Stimulated activated naive CD8-positive, alpha-beta T cell treated with anti-CD3 and anti-CD28 coated beads, Interleukin-15, Interleukin-2, amounts not matched to agents 100 ng/mL and 50 ng/mL, for 24 hours (primary cell): ENCODE measurements around the gene SLC2A6.
A peak's percentile ranks its signal among the peaks of the same experiment; 100 is the strongest.

Experiments used
- H3K27ac Mint-ChIP-seq: one replicate; pipeline ENCODE4 v1.8.0; 2021; ENCODE audit warnings: mild to moderate bottlenecking, mixed read lengths
- H3K27me3 Mint-ChIP-seq: one replicate; pipeline ENCODE4 v1.8.0; 2021; ENCODE audit warnings: mixed read lengths
- H3K36me3 Mint-ChIP-seq: one replicate; pipeline ENCODE4 v1.8.0; 2021; ENCODE audit warnings: low read depth, mixed read lengths
- H3K4me1 Mint-ChIP-seq: one replicate; pipeline ENCODE4 v1.8.0; 2021; ENCODE audit warnings: low read depth, mixed read lengths
- H3K4me3 Mint-ChIP-seq: one replicate; pipeline ENCODE4 v1.8.0; 2021; ENCODE audit warnings: mild to moderate bottlenecking, mixed read lengths
- H3K9me3 Mint-ChIP-seq: one replicate; pipeline ENCODE4 v1.8.0; 2021; ENCODE audit warnings: mixed read lengths

SLC2A6 gene

GRCh38 chr9:133477992-133478850 is 678 bp downstream of the SLC2A6 start:
- Mint-ChIP-seq H3K4me1 (peaks cover 9% of the 10 kb centered on the region), H3K9me3 (no peaks in the 10 kb centered on the region), H3K4me3 (peak overlapping the region; percentile 81), H3K36me3 (no peaks in the 10 kb centered on the region), H3K27ac (no peak overlapping the region), H3K27me3 (no peaks in the 10 kb centered on the region)

GRCh38 chr9:133477461-133477860 is 1.4 kb downstream of the SLC2A6 start:
- H3K4me1 Mint-ChIP-seq = peaks cover 9% of the 10 kb centered on the region
- H3K27me3 Mint-ChIP-seq = no peaks in the 10 kb centered on the region
- peak overlapping the region; percentile 81 for H3K4me3 Mint-ChIP-seq
- H3K36me3 Mint-ChIP-seq = no peaks in the 10 kb centered on the region
- H3K27ac Mint-ChIP-seq = no peak overlapping the region
- no peaks in the 10 kb centered on the region for H3K9me3 Mint-ChIP-seq

- Mint-ChIP-seq H3K36me3 (no peaks in the 10 kb centered on the region), H3K27me3 (no peaks in the 10 kb centered on the region), H3K4me1 (peaks cover 9% of the 10 kb centered on the region), H3K27ac (no peak overlapping the region), H3K4me3 (no peak overlapping the region), H3K9me3 (no peaks in the 10 kb centered on the region)
Measured at GRCh38 chr9:133476941-133477340, 2.0 kb downstream of the SLC2A6 start.

GRCh38 chr9:133476036-133476931 is 2.6 kb downstream of the SLC2A6 start:
- Mint-ChIP-seq H3K4me1 (peaks cover 9% of the 10 kb centered on the region), H3K27me3 (no peaks in the 10 kb centered on the region), H3K36me3 (no peaks in the 10 kb centered on the region), H3K27ac (no peak overlapping the region), H3K4me3 (no peak overlapping the region), H3K9me3 (no peaks in the 10 kb centered on the region)

- H3K4me3 Mint-ChIP-seq = no peak overlapping the region
- H3K4me1 Mint-ChIP-seq = peaks cover 9% of the 10 kb centered on the region
- no peaks in the 10 kb centered on the region for H3K9me3 Mint-ChIP-seq
- H3K36me3 Mint-ChIP-seq = no peaks in the 10 kb centered on the region
- H3K27me3 Mint-ChIP-seq = no peaks in the 10 kb centered on the region
- no peak overlapping the region for H3K27ac Mint-ChIP-seq
Measured at GRCh38 chr9:133475292-133476012, 3.4 kb downstream of the SLC2A6 start.

- Mint-ChIP-seq H3K4me3 (no peak overlapping the region), H3K27ac (no peak overlapping the region), H3K9me3 (no peaks in the 10 kb centered on the region), H3K4me1 (peaks cover 6% of the 10 kb centered on the region), H3K36me3 (no peaks in the 10 kb centered on the region), H3K27me3 (no peaks in the 10 kb centered on the region)
Measured at GRCh38 chr9:133474853-133475252, 4.0 kb downstream of the SLC2A6 start.

- Mint-ChIP-seq H3K27me3 (no peaks in the 10 kb centered on the region), H3K4me3 (no peak overlapping the region), H3K27ac (no peak overlapping the region), H3K4me1 (no peaks in the 10 kb centered on the region), H3K9me3 (no peaks in the 10 kb centered on the region), H3K36me3 (no peaks in the 10 kb centered on the region)
Measured at GRCh38 chr9:133474215-133474614, 4.7 kb downstream of the SLC2A6 start.

GRCh38 chr9:133473743-133474142 is 5.2 kb downstream of the SLC2A6 start:
- Mint-ChIP-seq H3K4me1 (no peaks in the 10 kb centered on the region), H3K27me3 (no peaks in the 10 kb centered on the region), H3K4me3 (no peak overlapping the region), H3K9me3 (no peaks in the 10 kb centered on the region), H3K36me3 (no peaks in the 10 kb centered on the region), H3K27ac (no peak overlapping the region)

GRCh38 chr9:133472753-133473378 is 6.0 kb downstream of the SLC2A6 start:
- H3K9me3 Mint-ChIP-seq = no peaks in the 10 kb centered on the region
- H3K36me3 Mint-ChIP-seq = no peaks in the 10 kb centered on the region
- no peak overlapping the region for H3K27ac Mint-ChIP-seq
- H3K4me3 Mint-ChIP-seq = no peak overlapping the region
- no peaks in the 10 kb centered on the region for H3K27me3 Mint-ChIP-seq
- H3K4me1 Mint-ChIP-seq = no peaks in the 10 kb centered on the region

- Mint-ChIP-seq H3K36me3 (no peaks in the 10 kb centered on the region), H3K9me3 (no peaks in the 10 kb centered on the region), H3K4me1 (no peaks in the 10 kb centered on the region), H3K4me3 (no peak overlapping the region), H3K27ac (no peak overlapping the region), H3K27me3 (no peaks in the 10 kb centered on the region)
Measured at GRCh38 chr9:133472277-133472645, 6.6 kb downstream of the SLC2A6 start.

GRCh38 chr9:133471551-133472276 is 7.2 kb downstream of the SLC2A6 start:
- Mint-ChIP-seq H3K4me1 (no peaks in the 10 kb centered on the region), H3K9me3 (no peaks in the 10 kb centered on the region), H3K4me3 (no peak overlapping the region), H3K27ac (no peak overlapping the region), H3K27me3 (no peaks in the 10 kb centered on the region), H3K36me3 (no peaks in the 10 kb centered on the region)

- Mint-ChIP-seq H3K9me3 (no peaks in the 10 kb centered on the region), H3K36me3 (no peaks in the 10 kb centered on the region), H3K27ac (no peak overlapping the region), H3K4me3 (no peak overlapping the region), H3K27me3 (no peaks in the 10 kb centered on the region), H3K4me1 (no peaks in the 10 kb centered on the region)
Measured at GRCh38 chr9:133470988-133471387, 7.9 kb downstream of the SLC2A6 start.

- no peaks in the 10 kb centered on the region for H3K4me1 Mint-ChIP-seq
- no peaks in the 10 kb centered on the region for H3K27me3 Mint-ChIP-seq
- no peak overlapping the region for H3K27ac Mint-ChIP-seq
- no peak overlapping the region for H3K4me3 Mint-ChIP-seq
- H3K36me3 Mint-ChIP-seq = no peaks in the 10 kb centered on the region
- H3K9me3 Mint-ChIP-seq = no peaks in the 10 kb centered on the region
Measured at GRCh38 chr9:133470427-133470924, 8.4 kb downstream of the SLC2A6 start.
